AG04449 (cell line): Measurements from ENCODE around the gene SEC23IP.

Experiments
- CTCF ChIA-PET: fragments of 350-600 bp; formaldehyde crosslinking; extraction: SDS; loops from one replicate; lab custom pipeline; 2021; ENCODE audit warnings: antibody characterized with exemption; lab: Yijun Ruan, JAX
- POLR2A ChIA-PET: fragments of 400-600, 350-600 bp; formaldehyde crosslinking; extraction: SDS; loops from one replicate; lab custom pipeline; 2020; ENCODE audit warnings: antibody characterized with exemption, inconsistent platforms; lab: Yijun Ruan, JAX
- DNase-seq: peaks from one replicate; pipeline ENCODE4 v3.0.0-alpha.2; 2010; ENCODE audit warnings: low read depth, low spot score
- H3K4me3 ChIP-seq: 2 replicates; pipeline ENCODE4 v1.5.1; 2011; ENCODE audit warnings: low read depth, mild to moderate bottlenecking, control low read depth, low read length
- TF ChIP-seq, protein P1 (sequence below): IDR thresholded peaks from one replicate; pipeline ENCODE4 v1.5.1; 2011; ENCODE audit warnings: mild to moderate bottlenecking, moderate library complexity, low read length, control low read depth, inconsistent platforms; ENCODE audit not compliant: insufficient read depth; ENCODE audit errors: missing control alignments

The SEC23IP gene

DNA sequence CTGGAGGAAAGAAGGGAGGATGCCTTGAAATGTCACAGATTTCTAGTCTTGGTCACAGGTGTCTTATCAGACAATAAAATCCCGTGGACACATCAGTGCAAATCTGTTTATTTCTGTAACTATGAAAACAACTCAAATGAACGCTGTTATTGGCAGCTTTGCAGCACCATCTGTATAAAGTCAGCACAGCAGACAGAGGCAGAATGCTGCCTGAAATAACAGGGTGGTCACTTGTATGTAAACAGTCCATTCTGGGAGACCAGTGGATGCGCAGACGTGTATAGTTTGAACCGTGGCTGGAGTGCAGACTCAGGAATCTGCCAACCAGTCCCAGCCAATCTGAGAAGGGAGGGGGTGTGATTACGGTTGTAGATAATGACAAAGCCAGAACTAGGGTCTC lies 54.8 kb downstream of the SEC23IP start:
- TF ChIP-seq, protein P1, sequence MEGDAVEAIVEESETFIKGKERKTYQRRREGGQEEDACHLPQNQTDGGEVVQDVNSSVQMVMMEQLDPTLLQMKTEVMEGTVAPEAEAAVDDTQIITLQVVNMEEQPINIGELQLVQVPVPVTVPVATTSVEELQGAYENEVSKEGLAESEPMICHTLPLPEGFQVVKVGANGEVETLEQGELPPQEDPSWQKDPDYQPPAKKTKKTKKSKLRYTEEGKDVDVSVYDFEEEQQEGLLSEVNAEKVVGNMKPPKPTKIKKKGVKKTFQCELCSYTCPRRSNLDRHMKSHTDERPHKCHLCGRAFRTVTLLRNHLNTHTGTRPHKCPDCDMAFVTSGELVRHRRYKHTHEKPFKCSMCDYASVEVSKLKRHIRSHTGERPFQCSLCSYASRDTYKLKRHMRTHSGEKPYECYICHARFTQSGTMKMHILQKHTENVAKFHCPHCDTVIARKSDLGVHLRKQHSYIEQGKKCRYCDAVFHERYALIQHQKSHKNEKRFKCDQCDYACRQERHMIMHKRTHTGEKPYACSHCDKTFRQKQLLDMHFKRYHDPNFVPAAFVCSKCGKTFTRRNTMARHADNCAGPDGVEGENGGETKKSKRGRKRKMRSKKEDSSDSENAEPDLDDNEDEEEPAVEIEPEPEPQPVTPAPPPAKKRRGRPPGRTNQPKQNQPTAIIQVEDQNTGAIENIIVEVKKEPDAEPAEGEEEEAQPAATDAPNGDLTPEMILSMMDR = no peak
- no peak for DNase-seq
- H3K4me3 ChIP-seq = no peak overlapping the region
- POLR2A ChIA-PET = no interaction called here
- CTCF ChIA-PET = interaction anchor here (1.3 kb wide), 1 partner anchor 197 kb away, joined by 4 read pairs; no protein-coding TSS in a partner anchor

DNA sequence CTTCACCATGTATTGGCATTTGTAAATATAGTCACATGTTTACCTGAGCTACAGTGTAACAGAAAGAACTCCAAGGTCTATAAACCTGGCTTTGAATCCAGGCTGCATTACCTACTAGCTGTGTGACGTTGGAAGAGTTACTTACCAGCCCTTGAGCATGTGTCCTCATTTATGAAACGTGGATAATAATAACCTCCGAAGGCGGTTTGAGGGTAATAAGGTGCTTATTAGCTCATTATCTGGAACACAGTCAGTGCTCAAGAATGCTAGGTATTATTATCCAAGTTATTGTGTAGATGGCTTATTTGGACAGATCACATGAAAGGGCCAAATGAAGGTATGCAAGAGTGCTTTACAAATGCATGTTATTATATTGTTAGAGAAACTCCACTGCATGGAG lies 64.9 kb downstream of the SEC23IP start:
- ChIA-PET POLR2A (interaction anchor here (0.6 kb wide), 1 partner anchor 616 kb away, joined by 3 read pairs; no protein-coding TSS in a partner anchor), CTCF (no interaction called here)
- no peak overlapping the region for H3K4me3 ChIP-seq
- TF ChIP-seq, protein P1 = no peak
- DNase-seq = no peak

DNA sequence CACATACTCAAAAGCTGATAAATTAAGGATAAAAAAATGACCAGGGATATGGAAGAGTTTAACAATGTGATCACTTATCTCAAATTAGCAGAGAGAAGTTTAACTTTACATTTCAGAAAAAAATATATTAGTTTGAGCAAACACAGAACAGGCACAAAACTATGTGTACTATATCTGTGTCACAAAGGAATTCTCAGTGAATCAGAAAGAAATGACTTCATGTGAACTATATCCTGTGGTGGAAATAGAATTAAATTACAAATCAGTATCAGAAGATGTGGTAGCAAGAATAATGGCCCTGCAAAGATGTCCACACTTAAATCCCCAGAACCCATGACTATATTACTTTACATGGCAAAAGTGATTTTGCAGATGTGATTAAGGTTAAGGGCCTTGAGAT lies 70.3 kb downstream of the SEC23IP start:
- DNase-seq = no peak
- ChIA-PET POLR2A (no interaction called here), CTCF (no interaction called here)
- no peak overlapping the region for H3K4me3 ChIP-seq
- TF ChIP-seq, protein P1 = no peak

DNA sequence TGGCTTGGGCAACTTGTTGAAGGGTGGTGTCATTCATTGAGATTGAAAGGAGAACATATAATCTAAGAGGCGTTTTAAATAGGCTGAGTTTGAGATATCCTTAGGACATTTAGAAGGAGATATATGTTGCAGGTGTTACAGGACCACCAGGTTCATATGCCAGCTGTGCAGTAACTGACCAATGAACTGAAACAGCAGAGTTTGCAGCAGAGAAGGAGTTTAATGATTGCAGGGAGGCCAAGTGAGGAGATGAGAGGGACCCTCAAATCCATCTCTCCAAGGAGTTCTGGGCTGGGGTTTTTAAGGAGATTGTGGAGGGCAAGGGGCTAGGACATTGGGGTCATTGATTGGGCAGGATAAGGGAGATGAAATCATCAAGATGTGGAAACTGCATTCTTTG lies 74.5 kb downstream of the SEC23IP start:
- DNase-seq = no peak
- TF ChIP-seq, protein P1 = no peak
- POLR2A ChIA-PET = no interaction called here
- CTCF ChIA-PET = no interaction called here
- no peak overlapping the region for H3K4me3 ChIP-seq

DNA sequence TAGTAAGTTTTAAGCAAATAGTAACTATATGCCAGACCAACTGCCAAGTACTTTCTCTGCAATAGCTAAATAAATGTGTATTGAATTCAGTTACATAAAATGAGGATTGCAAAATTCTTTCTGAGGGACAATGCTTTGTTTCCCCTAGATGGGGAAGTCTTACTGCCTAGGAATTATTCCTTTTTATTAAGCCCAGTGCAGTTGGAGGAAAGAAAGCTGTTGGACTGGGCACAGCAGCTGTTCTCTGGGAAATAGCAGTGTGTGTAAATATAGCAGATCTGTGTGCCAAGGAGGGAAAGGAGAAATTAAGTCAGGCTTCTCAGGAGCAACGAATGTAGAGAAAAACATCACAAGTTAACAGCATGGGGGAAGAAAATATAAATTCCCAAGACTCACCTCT lies 77.1 kb downstream of the SEC23IP start:
- TF ChIP-seq, protein P1 = no peak

DNA sequence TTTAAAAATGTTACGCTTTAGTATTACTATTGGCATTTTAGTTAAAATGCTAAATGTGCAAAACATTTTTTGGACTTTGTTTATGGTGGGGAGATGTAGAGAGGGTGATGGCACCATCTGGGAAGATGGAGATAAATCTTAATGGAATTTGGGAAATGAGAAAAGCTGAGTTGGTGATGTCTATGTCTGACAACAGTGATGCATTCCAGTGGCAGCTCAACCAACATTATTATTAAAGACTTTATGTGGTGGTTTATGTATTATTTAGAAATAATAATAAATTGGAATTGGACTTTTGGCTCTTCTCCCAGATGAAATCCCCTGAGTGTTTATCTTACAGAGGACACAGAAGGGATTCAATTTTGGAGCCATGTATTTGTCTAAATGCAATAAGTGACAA lies 77.6 kb downstream of the SEC23IP start:
- no peak overlapping the region for H3K4me3 ChIP-seq
- POLR2A ChIA-PET = no interaction called here
- no peak for DNase-seq
- CTCF ChIA-PET = no interaction called here
- TF ChIP-seq, protein P1 = no peak

More for the DNA sequence above, 77.1 kb downstream of the SEC23IP start:
- H3K4me3 ChIP-seq = no peak overlapping the region
- ChIA-PET POLR2A (no interaction called here), CTCF (no interaction called here)
- DNase-seq = no peak
